ENCODE measurements around the gene FAM184B.

DNA sequence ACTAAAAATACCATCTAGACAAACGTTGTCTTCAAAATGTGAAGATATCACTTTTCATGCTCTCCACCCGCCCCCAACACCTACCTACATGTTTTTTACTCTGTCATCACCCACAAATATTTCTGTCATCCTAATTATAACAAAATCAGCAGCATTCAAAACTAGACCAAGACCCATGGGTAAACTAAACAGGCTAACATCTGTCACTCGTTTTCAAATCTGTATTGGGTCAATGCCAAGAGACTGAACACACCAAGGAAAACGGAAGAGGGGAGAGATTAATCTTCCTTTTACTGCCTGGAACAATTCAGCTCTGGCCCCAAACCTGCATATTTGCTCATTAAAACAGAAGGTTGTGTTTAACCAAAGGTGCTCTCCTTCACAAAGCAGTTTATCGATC is 17.5 kb downstream of the FAM184B start:
- no peak for TF ChIP-seq POLR2A (IDR thresholded peaks at IDR 0.05)
- TF ChIP-seq, protein P1, sequence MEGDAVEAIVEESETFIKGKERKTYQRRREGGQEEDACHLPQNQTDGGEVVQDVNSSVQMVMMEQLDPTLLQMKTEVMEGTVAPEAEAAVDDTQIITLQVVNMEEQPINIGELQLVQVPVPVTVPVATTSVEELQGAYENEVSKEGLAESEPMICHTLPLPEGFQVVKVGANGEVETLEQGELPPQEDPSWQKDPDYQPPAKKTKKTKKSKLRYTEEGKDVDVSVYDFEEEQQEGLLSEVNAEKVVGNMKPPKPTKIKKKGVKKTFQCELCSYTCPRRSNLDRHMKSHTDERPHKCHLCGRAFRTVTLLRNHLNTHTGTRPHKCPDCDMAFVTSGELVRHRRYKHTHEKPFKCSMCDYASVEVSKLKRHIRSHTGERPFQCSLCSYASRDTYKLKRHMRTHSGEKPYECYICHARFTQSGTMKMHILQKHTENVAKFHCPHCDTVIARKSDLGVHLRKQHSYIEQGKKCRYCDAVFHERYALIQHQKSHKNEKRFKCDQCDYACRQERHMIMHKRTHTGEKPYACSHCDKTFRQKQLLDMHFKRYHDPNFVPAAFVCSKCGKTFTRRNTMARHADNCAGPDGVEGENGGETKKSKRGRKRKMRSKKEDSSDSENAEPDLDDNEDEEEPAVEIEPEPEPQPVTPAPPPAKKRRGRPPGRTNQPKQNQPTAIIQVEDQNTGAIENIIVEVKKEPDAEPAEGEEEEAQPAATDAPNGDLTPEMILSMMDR (IDR thresholded peaks at IDR 0.05), result no peak

All from heart left ventricle (tissue), 13 donors.